Muscle layer of colon (tissue), 2 donors: ENCODE data around the gene MBD6.
"Not testable (repeated sequence)": the region's sequence is repeated elsewhere in the genome, so short reads cannot be mapped to it uniquely, and the experiment has no call there.

Source experiments
- H3K27ac ChIP-seq: one replicate; pipeline ENCODE4 v1.7.0; 2013; ENCODE audit warnings: low read depth, mild to moderate bottlenecking, low read length, moderate library complexity
- H3K27me3 ChIP-seq, 2 donors: one replicate each; pipeline ENCODE4 v1.7.0; 2013; ENCODE audit warnings: low read length in 2 of 2, mild to moderate bottlenecking in 2 of 2; ENCODE audit not compliant: insufficient read depth in 2 of 2, control insufficient read depth in 1 of 2
- H3K36me3 ChIP-seq: one replicate; pipeline ENCODE4 v1.7.0; 2013; ENCODE audit warnings: mild to moderate bottlenecking, low read length; ENCODE audit not compliant: insufficient read depth
- H3K4me1 ChIP-seq: one replicate; pipeline ENCODE4 v1.7.0; 2013; ENCODE audit warnings: mild to moderate bottlenecking, low read length; ENCODE audit not compliant: insufficient read depth
- H3K4me3 ChIP-seq, 2 donors: one replicate each; pipeline ENCODE4 v1.7.0; 2013; ENCODE audit warnings: low read length in 2 of 2, low read depth in 1 of 2, mild to moderate bottlenecking in 1 of 2, moderate library complexity in 1 of 2
- H3K9ac ChIP-seq: one replicate; pipeline ENCODE4 v1.7.0; 2013; ENCODE audit warnings: low read length
- H3K9me3 ChIP-seq: one replicate; pipeline ENCODE4 v1.7.0; 2013; ENCODE audit warnings: mild to moderate bottlenecking, low read length
- donor health status: abdominal sarcoma.
- donor health status: Adenocarcinoma of cecum.

Gene MBD6

GRCh38 chr12:57495051-57495701 is 27.4 kb upstream of the MBD6 start:
- not testable (repeated sequence) for H3K9ac ChIP-seq
- peaks cover 44% of the 10 kb centered on the region for H3K36me3 ChIP-seq

GRCh38 chr12:57496822-57497221 is 25.8 kb upstream of the MBD6 start:
- Histone ChIP-seq H3K9ac (no peak overlapping the region), H3K4me1 (no peaks in the 10 kb centered on the region), H3K9me3 (no peaks in the 10 kb centered on the region), H3K27me3 (no peaks in the 10 kb centered on the region), H3K27ac (no peak overlapping the region), H3K36me3 (peaks cover 43% of the 10 kb centered on the region), H3K4me3 (no peak overlapping the region)

More at GRCh38 chr12:57495051-57495701, 27.4 kb upstream of the MBD6 start:
- not testable (repeated sequence) for H3K4me1 ChIP-seq, H3K4me3 ChIP-seq, H3K9me3 ChIP-seq, H3K27me3 ChIP-seq, H3K27ac ChIP-seq

- Histone ChIP-seq H3K9me3 (no peaks in the 10 kb centered on the region), H3K27ac (no peak overlapping the region), H3K4me3 (no peak overlapping the region), H3K27me3 (no peaks in the 10 kb centered on the region), H3K9ac (no peak overlapping the region), H3K36me3 (peaks cover 43% of the 10 kb centered on the region), H3K4me1 (no peaks in the 10 kb centered on the region)
Measured at GRCh38 chr12:57497223-57498131, 25.1 kb upstream of the MBD6 start.

- Histone ChIP-seq H3K27ac (no peak overlapping the region), H3K36me3 (peaks cover 38% of the 10 kb centered on the region), H3K27me3 (no peaks in the 10 kb centered on the region), H3K9me3 (no peaks in the 10 kb centered on the region), H3K9ac (no peak overlapping the region), H3K4me3 (no peak overlapping the region), H3K4me1 (no peaks in the 10 kb centered on the region)
Measured at GRCh38 chr12:57498132-57498502, 24.5 kb upstream of the MBD6 start.

- Histone ChIP-seq H3K36me3 (peaks cover 39% of the 10 kb centered on the region), H3K27ac (no peak overlapping the region), H3K9me3 (no peaks in the 10 kb centered on the region), H3K4me1 (no peaks in the 10 kb centered on the region), H3K9ac (no peak overlapping the region), H3K4me3 (no peak overlapping the region), H3K27me3 (no peaks in the 10 kb centered on the region)
Measured at GRCh38 chr12:57498571-57498970, 24.1 kb upstream of the MBD6 start.

- Histone ChIP-seq H3K27ac (no peak overlapping the region), H3K27me3 (no peaks in the 10 kb centered on the region), H3K36me3 (peaks cover 50% of the 10 kb centered on the region), H3K9me3 (no peaks in the 10 kb centered on the region), H3K4me1 (no peaks in the 10 kb centered on the region), H3K9ac (no peak overlapping the region), H3K4me3 (no peak overlapping the region)
Measured at GRCh38 chr12:57500213-57500612, 22.4 kb upstream of the MBD6 start.

GRCh38 chr12:57502311-57502969 is 20.2 kb upstream of the MBD6 start:
- H3K36me3 ChIP-seq, result peaks cover 64% of the 10 kb centered on the region
- not testable (repeated sequence) for H3K4me1 ChIP-seq, H3K9me3 ChIP-seq, H3K27me3 ChIP-seq, H3K4me3 ChIP-seq, H3K27ac ChIP-seq, H3K9ac ChIP-seq

GRCh38 chr12:57506541-57506940 is 16.1 kb upstream of the MBD6 start:
- H3K9ac ChIP-seq, H3K27ac ChIP-seq, H3K27me3 ChIP-seq, H3K4me1 ChIP-seq, H3K4me3 ChIP-seq, H3K9me3 ChIP-seq: not testable (repeated sequence)
- H3K36me3 ChIP-seq, result peaks cover 50% of the 10 kb centered on the region

- H3K4me1 ChIP-seq, H3K27me3 ChIP-seq, H3K4me3 ChIP-seq, H3K9me3 ChIP-seq, H3K9ac ChIP-seq, H3K27ac ChIP-seq: not testable (repeated sequence)
- peaks cover 57% of the 10 kb centered on the region for H3K36me3 ChIP-seq
Measured at GRCh38 chr12:57507796-57508195, 14.8 kb upstream of the MBD6 start.

GRCh38 chr12:57511161-57511560 is 11.5 kb upstream of the MBD6 start:
- Histone ChIP-seq H3K36me3 (peaks cover 65% of the 10 kb centered on the region), H3K4me3 (no peak overlapping the region), H3K4me1 (no peaks in the 10 kb centered on the region), H3K27ac (no peak overlapping the region), H3K9ac (no peak overlapping the region), H3K27me3 (no peaks in the 10 kb centered on the region), H3K9me3 (no peaks in the 10 kb centered on the region)

- Histone ChIP-seq H3K36me3 (peaks cover 65% of the 10 kb centered on the region), H3K4me3 (no peak overlapping the region), H3K4me1 (peaks cover under 1% of the 10 kb centered on the region), H3K27me3 (no peaks in the 10 kb centered on the region), H3K9ac (no peak overlapping the region), H3K27ac (no peak overlapping the region), H3K9me3 (no peaks in the 10 kb centered on the region)
Measured at GRCh38 chr12:57511588-57512325, 10.9 kb upstream of the MBD6 start.
